Eye (tissue), 1 donor: ENCODE results near the gene P2RY11.

Experiments
- DNase-seq: peaks from one replicate; pipeline ENCODE4 v3.0.0-alpha.2; 2015

Gene P2RY11, protein sequence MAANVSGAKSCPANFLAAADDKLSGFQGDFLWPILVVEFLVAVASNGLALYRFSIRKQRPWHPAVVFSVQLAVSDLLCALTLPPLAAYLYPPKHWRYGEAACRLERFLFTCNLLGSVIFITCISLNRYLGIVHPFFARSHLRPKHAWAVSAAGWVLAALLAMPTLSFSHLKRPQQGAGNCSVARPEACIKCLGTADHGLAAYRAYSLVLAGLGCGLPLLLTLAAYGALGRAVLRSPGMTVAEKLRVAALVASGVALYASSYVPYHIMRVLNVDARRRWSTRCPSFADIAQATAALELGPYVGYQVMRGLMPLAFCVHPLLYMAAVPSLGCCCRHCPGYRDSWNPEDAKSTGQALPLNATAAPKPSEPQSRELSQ

GRCh38 chr19:10111405-10111811 lies at the start of gene P2RY11:
P2RY11 (plus strand) TSS chr19:10111693; CDS start chr19:10111722, 29 bp downstream.
- no peak for DNase-seq

DNA sequence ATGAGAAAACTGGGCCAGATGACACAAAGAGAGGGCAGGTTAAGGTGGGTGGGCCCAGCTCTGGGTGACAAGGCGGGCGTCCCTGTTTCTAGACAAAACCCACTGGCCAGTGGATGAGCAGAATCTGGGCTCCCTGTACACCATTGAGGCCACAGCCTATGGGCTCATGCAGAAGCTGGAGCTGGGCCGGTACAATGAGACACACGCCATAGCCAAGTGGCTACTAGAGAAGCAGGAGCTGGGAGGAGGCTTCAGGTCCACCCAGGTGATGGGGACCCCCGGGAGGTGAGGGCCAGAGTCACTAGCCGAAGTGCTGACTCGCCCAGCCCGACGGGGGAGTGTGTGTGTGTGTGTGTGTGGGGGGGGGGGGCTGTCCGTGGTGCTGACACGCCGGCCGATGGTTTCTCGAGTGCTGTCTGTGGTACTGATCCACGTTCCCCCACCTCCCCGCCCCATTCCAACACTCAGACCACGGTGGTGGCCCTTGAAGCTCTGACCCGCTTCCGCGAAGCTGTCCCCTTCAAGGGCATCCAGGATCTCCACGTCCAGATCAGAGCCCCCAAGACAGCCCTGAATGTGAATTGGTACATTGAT lies 49.7 kb upstream of the P2RY11 start:
- no peak for DNase-seq

- no peak for DNase-seq
These were observed 43.3 kb upstream of the P2RY11 start for GRCh38 chr19:10068205-10068604.

DNA sequence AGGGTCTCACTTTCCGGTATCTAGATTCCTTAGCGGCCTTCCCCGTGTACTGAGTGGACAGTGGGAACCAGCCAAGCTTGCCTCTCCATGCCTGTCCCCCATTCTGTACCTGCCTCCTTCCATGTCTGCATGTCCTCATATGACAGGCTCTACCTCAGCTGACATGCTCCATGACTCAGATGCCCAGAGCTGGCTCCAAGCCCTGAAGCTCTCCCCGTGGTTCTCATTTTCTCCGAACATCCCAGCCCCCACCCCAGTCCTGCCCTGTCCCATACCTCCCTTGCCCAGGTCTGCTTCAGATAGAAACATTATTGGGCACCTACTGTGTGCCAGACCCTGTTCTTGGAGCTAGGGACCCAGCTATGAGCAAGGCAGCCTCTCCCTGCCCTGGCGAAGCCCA lies 42.4 kb upstream of the P2RY11 start:
- no peak for DNase-seq

GRCh38 chr19:10070730-10071446 lies 40.6 kb upstream of the P2RY11 start:
- DNase-seq: no peak

DNA sequence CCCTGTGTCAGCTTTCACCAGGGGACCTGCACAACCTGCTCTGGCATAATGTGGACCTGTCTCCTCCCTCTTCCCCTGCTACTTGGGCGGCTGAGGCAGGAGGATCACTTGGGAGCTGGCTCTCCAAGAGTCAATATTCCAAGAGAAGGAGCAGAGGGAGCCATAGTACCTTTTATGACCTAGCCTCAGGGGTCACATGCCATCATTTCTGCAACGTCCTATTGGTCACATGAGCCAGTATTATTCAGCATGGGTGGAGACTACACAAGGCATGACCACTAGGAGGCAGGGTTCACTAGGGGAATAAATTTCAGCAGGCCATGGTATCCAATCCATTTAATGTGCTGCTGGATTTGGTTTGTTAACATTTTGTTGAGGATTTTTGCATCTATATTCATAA lies 37.3 kb upstream of the P2RY11 start:
- DNase-seq: no peak

DNA sequence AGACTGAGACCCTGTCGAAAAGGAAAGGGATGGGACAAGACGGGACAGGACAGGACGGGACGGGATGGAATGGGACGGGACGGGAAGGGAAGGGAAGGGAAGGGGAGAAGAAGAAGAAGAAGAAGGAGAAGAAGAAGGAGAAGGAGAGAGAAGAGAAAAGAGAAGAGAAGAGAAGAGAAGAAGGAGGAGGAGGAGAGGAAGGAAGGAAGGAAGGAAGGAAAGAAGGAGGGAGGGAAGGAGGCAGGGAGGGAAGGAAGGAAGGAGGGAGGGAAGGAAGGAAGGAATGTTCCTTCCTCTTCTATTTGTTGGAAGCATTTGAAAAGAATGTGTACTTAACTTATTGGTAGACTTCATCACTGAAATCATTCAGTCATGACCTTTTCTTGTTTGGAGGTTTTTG lies 35.0 kb upstream of the P2RY11 start:
- DNase-seq: no peak

GRCh38 chr19:10078329-10078728 lies 33.2 kb upstream of the P2RY11 start:
- no peak for DNase-seq

GRCh38 chr19:10079031-10079453 lies 32.5 kb upstream of the P2RY11 start:
- no peak for DNase-seq

DNA sequence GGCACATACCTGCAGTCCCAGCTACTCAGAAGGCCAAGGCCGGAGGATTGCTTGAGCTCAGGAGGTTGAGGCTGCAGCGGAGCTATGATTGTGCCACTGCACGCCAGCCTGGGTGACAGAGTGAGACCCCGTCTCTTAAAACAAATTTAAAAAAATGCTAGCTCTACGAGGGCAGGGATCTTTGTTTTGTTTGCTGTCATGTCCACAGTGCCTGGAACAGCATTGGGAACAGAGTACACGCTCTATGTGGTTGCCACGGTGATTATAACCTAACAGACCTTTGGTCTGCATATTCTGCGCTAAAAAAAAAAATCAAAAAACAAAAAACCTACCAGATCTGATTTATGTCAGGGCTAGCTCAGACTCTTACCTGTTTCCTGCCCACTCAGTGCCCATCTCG lies 27.6 kb upstream of the P2RY11 start:
- no peak for DNase-seq

DNA sequence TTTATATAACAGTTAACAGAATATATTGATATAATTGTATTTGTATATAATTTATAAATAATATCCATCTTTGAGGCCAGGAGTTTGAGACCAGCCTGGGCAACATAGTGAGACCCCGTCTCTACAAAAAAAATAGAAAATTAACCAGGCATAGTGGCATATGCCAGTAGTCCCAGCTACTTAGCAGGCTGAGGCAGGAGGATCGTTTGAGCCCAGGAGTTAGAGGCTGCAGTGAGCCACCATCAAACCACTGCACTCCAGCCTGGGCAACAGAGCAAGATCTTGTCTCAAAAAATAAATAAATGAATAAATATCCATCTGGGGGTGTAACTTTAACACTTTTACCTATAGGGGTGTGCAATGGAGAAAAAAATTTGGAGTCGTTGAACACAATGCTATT lies 26.7 kb upstream of the P2RY11 start:
- no peak for DNase-seq

GRCh38 chr19:10085641-10086590 lies 25.6 kb upstream of the P2RY11 start, which contains the start of gene SHFL:
SHFL (plus strand) TSS chr19:10086317; CDS start chr19:10086428, 111 bp downstream.
- peak; percentile 79 for DNase-seq

DNA sequence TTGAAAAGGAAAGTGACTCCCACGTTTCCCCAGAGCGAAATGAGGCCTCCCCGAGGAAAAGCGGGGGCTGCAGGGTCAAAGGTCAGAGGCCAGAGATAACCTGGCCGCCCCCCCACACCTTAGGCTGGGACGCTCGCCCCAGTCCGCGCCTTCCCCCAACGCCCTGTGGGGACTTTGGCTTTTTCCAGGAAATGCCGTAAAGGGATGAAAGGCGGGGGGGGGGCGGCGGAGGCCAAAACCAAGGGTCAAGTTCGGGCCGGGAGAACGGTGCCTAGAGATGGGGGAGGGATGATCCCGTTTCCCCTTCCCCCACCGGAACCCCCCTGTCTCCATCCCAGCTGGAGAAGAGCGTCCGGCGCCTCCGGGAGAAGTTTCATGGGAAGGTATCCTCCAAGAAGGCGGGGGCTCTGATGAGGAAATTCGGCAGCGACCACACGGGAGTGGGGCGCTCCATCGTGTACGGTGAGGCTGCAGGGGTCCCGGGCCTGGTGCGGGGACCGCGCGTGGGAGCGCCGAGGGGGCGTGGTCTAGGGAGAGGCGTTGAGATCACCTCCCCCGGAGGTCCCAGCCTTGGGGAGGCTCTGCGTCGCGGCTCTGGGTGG lies 24.8 kb upstream of the P2RY11 start:
- DNase-seq: peak; percentile 25

GRCh38 chr19:10087296-10088061 lies 24.0 kb upstream of the P2RY11 start:
- DNase-seq: no peak

- DNase-seq: no peak
These were observed 22.4 kb upstream of the P2RY11 start for GRCh38 chr19:10088949-10089554.

DNA sequence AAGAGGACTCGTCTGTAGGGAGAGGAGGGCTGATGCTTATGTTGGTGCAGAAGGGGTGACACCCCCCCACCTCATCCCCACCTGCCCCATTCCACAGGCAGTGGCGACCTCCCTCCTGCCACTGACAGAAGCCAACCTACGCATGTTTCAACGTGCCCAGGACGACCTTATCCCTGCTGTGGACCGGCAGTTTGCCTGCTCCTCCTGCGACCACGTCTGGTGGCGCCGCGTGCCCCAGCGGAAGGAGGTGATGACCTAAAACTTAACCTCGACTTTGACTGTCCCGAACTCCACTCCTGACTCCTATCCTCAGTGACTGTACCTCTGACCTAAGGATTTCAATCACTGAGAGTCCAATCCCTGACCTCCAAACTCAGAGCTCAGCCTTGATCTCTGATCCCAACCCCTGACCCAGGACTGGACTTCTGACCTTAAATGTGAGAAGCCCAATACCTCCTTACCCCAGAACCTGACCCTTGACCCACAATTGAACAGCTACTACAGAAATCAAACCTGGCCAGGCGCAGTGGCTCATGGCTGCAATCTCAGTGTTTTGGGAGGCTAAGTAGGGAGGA lies 21.6 kb upstream of the P2RY11 start:
- DNase-seq: no peak

DNA sequence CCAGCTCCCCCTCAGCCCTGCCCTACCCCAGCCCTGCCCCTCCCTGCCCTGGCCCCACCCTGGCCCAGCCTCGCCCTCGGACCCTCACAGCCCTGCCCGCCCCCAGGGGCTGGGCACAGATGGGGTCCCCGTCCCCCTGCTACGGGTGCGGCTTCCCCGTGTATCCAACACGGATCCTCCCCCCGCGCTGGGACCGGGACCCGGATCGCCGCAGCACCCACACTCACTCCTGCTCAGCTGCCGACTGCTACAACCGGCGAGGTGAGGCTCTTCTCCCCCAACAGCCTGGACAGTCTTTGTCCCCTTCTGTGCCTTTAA lies 20.2 kb upstream of the P2RY11 start:
- no peak for DNase-seq

DNA sequence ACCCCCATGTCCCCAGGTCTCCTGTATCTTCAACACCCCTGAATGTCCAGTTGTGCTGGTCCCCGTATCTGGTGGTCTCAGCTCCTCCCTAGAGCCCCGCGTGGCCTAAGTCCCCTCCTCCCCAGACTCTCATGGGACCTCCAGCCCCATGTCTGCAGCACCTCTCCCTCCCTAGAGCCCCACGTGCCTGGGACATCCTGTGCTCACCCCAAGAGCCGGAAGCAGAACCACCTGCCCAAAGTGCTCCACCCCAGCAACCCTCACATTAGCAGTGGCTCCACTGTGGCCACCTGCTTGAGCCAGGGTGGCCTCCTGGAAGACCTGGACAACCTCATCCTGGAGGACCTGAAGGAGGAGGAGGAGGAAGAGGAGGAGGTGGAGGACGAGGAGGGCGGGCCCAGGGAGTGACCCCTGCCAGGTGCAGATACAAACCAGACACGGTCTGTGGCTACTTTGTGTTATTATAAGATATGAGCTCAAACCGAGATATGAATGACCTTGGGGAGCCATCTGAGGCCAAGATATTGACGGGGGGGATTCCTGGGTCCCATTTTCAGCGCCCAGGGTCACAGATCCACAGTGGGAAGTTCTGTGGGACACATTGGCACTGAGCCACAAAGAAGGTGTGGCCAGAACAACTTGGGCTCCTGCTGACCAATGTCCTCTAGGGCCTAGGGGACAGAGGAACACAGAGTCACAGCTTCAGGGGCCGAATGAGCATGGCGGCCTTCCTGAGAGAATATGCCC lies 19.4 kb upstream of the P2RY11 start:
- no peak for DNase-seq

DNA sequence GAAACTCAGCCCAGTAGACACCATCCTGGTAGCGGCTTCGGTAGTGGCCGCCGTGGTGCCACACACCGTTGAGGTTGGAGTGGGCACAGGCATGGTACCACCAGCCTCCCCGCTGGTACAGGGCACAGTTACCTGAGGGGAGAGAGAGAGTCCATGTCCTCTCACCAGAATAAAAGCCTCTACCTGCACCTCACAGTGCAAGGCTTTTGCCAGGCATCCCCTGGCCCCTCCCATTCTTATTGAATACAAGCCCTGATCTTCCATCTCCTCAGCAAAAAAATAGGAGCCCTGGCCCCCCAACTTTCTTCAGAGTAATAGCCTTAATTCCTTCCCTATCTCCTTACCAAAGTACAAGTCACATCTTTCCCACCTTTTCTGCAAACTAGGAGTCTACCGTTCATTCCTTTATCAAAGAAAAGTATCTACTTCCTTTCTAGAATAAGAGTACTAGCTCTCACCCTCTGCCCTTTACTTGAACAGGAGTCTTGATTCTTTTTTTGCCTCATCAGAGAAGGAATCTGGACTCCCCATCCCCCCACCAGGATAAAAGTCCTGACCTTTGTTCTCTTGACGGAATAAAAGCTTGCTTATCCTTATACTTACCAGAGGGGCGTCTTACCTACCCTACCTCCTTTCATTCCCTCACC lies 18.7 kb upstream of the P2RY11 start:
- DNase-seq: no peak
